HepG2 (cell line): Measurements from ENCODE around the gene HIBADH. TPM values are rescaled to one million over a fixed set of nuclear protein-coding genes. Genes with fewer than 3 reads are reported as not detected.

ENCODE experiments used
- ELF3 ChIP-seq: IDR thresholded peaks from 2 replicates; pipeline ENCODE4 v1.6.1; 2016; ENCODE audit warnings: missing genetic modification reagents, missing compliant biosample characterization
- IKZF1 ChIP-seq: fragments of 450-650 bp; IDR thresholded peaks from 2 replicates; pipeline ENCODE4 v1.7.1; 2016
- MLX ChIP-seq: IDR thresholded peaks from 2 replicates; pipeline ENCODE4 v1.6.1; 2016
- NONO ChIP-seq, 2 experiments: fragments of 450-650 bp in 1 of 2; sonication (generic) in 1 of 2; formaldehyde crosslinking in 1 of 2; IDR thresholded peaks in 1 of 2; conservative IDR thresholded peaks in 1 of 2; 2 replicates each; pipeline versions ENCODE4 v1.6.1 to v1.8.0; 2017 to 2022; ENCODE audit warnings: mild to moderate bottlenecking in 1 of 2, missing genetic modification reagents in 1 of 2, moderate library complexity in 1 of 2
- PHF20 ChIP-seq: sonication (generic); formaldehyde crosslinking; IDR thresholded peaks from 2 replicates; pipeline ENCODE4 v1.5.0; 2020; ENCODE audit warnings: mild to moderate bottlenecking, missing genetic modification reagents
- PHF5A ChIP-seq: IDR thresholded peaks from one replicate; pipeline ENCODE4 v1.6.1; 2018; ENCODE audit warnings: low read depth, missing genetic modification reagents; ENCODE audit not compliant: unreplicated experiment
- PLSCR1 ChIP-seq: sonication (generic); formaldehyde crosslinking; IDR thresholded peaks from 2 replicates; pipeline ENCODE4 v1.5.0; 2020; ENCODE audit warnings: missing genetic modification reagents, mild to moderate bottlenecking, borderline replicate concordance
- RARG ChIP-seq: sonication (generic); formaldehyde crosslinking; IDR thresholded peaks from 2 replicates; pipeline ENCODE4 v1.4.0; 2020; ENCODE audit warnings: low read depth, mild to moderate bottlenecking, missing genetic modification reagents
- SMARCE1 ChIP-seq: fragments of 450-650 bp; IDR thresholded peaks from 2 replicates; pipeline ENCODE4 v1.6.1; 2017; ENCODE audit warnings: borderline replicate concordance
- TFAP4 ChIP-seq: sonication (generic); IDR thresholded peaks from 2 replicates; pipeline ENCODE4 v1.6.1; 2016; ENCODE audit warnings: low read depth, borderline replicate concordance
- ZMYM2 ChIP-seq: sonication (generic); formaldehyde crosslinking; IDR thresholded peaks from 2 replicates; pipeline ENCODE4 v1.8.0; 2022; ENCODE audit warnings: mild to moderate bottlenecking, missing genetic modification reagents
- ZNF235 ChIP-seq: sonication (generic); formaldehyde crosslinking; IDR thresholded peaks from 2 replicates; pipeline ENCODE4 v1.8.1; 2023; ENCODE audit warnings: mild to moderate bottlenecking, missing genetic modification reagents, borderline replicate concordance
- ZNF331 ChIP-seq: sonication (generic); formaldehyde crosslinking; IDR thresholded peaks from 2 replicates; pipeline ENCODE4 v1.4.0; 2020; ENCODE audit warnings: missing genetic modification reagents
- ZNF34 ChIP-seq: sonication (generic); formaldehyde crosslinking; IDR thresholded peaks from 2 replicates; pipeline ENCODE4 v1.4.0; 2020; ENCODE audit warnings: mild to moderate bottlenecking, missing genetic modification reagents, borderline replicate concordance
- ZNF543 ChIP-seq: sonication (generic); formaldehyde crosslinking; IDR thresholded peaks from 2 replicates; pipeline ENCODE4 v1.4.0; 2020; ENCODE audit warnings: mild to moderate bottlenecking, missing genetic modification reagents
- ZNF564 ChIP-seq: sonication (generic); formaldehyde crosslinking; IDR thresholded peaks from 2 replicates; pipeline ENCODE4 v1.8.1; 2023; ENCODE audit warnings: mild to moderate bottlenecking, missing genetic modification reagents
- ZSCAN31 ChIP-seq: sonication (generic); formaldehyde crosslinking; IDR thresholded peaks from 2 replicates; pipeline ENCODE4 v1.5.0; 2020; ENCODE audit warnings: low read depth, mild to moderate bottlenecking, missing genetic modification reagents
- ZXDC ChIP-seq: sonication (generic); formaldehyde crosslinking; IDR thresholded peaks from 2 replicates; pipeline ENCODE4 v1.5.0; 2020; ENCODE audit warnings: mild to moderate bottlenecking, missing genetic modification reagents
- polyA plus RNA-seq, 8 experiments: library from polyadenylated mRNA; depleted of rRNA in 3 of 8; stranded (reverse) in 7 of 8; unstranded in 1 of 8; fragments of >200 nt; fragmentation: Illumina TruSeq in 4 of 8; extraction: Trizol in 4 of 8; gene quantifications; 2 replicates each; pipeline versions ENCODE4 v1.2.1 to v1.2.3, GENCODE V29; 2011 to 2016; ENCODE audit warnings: low read depth in 4 of 8, missing spikeins in 1 of 8, mixed read lengths in 1 of 8; ENCODE audit not compliant: insufficient read depth in 1 of 8
- total RNA-seq, 5 experiments: library from RNA; depleted of rRNA; stranded (reverse); fragments of >200 nt; fragmentation: Illumina TruSeq; extraction: Trizol; gene quantifications; 2 replicates each; pipeline ENCODE4 v1.2.3, GENCODE V29; 2016; ENCODE audit warnings: low read depth in 1 of 5
- TF ChIP-seq, protein P1 (sequence below): IDR thresholded peaks from 2 replicates; pipeline ENCODE4 v1.6.1; 2016; ENCODE audit warnings: low read depth, missing genetic modification reagents, missing compliant biosample characterization

The HIBADH gene
- total and polyA plus RNA-seq, 2 of the 13 experiments (the other 11 are each of a cell fraction or from before 2014, with no cell fraction given), result 49.9 to 59.5 TPM

GRCh38 chr7:27662490-27663205 is at the start of gene HIBADH (continued):
- no peak for TF ChIP-seq RARG (CRISPR knock-in tag)
- no peak for TF ChIP-seq ZNF331 (CRISPR knock-in tag)
- 0 out of 2 replicates have a peak, but pooled peaks have one; percentile 23 for TF ChIP-seq PHF20 (CRISPR knock-in tag)
- TF ChIP-seq ZNF543 (CRISPR knock-in tag), result no peak
- peak; percentile 57; the same call in 1 of the 2 replicates for TF ChIP-seq ZNF564
- TF ChIP-seq SMARCE1, result no peak
- peak; percentile 28; the same call in 1 of the 2 replicates for TF ChIP-seq ZNF235 (CRISPR knock-in tag)
- TF ChIP-seq ZMYM2 (CRISPR knock-in tag), result no peak; the same call in 1 of the 2 replicates
- TF ChIP-seq PHF5A, result no peak
- TF ChIP-seq MLX (CRISPR knock-in tag), result peak; percentile 59; the same call in 1 of the 2 replicates
- peak; percentile 48; the same call in 1 of the 2 replicates for TF ChIP-seq ZSCAN31
- TF ChIP-seq ZNF34 (CRISPR knock-in tag), result no peak
- TF ChIP-seq PLSCR1, result no peak
- peak; percentile 68; the same call in 1 of the 2 replicates for TF ChIP-seq TFAP4
- no peak for TF ChIP-seq IKZF1
- peak; percentile 59; the same call in 1 of the 2 replicates for TF ChIP-seq ELF3 (CRISPR knock-in tag)
- TF ChIP-seq ZXDC, result no peak
- no peak for TF ChIP-seq NONO (IDR thresholded peaks at IDR 0.05)
- TF ChIP-seq NONO (CRISPR knock-in tag; conservative IDR thresholded peaks at IDR 0.05), result peak; percentile 88
- TF ChIP-seq, protein P1, sequence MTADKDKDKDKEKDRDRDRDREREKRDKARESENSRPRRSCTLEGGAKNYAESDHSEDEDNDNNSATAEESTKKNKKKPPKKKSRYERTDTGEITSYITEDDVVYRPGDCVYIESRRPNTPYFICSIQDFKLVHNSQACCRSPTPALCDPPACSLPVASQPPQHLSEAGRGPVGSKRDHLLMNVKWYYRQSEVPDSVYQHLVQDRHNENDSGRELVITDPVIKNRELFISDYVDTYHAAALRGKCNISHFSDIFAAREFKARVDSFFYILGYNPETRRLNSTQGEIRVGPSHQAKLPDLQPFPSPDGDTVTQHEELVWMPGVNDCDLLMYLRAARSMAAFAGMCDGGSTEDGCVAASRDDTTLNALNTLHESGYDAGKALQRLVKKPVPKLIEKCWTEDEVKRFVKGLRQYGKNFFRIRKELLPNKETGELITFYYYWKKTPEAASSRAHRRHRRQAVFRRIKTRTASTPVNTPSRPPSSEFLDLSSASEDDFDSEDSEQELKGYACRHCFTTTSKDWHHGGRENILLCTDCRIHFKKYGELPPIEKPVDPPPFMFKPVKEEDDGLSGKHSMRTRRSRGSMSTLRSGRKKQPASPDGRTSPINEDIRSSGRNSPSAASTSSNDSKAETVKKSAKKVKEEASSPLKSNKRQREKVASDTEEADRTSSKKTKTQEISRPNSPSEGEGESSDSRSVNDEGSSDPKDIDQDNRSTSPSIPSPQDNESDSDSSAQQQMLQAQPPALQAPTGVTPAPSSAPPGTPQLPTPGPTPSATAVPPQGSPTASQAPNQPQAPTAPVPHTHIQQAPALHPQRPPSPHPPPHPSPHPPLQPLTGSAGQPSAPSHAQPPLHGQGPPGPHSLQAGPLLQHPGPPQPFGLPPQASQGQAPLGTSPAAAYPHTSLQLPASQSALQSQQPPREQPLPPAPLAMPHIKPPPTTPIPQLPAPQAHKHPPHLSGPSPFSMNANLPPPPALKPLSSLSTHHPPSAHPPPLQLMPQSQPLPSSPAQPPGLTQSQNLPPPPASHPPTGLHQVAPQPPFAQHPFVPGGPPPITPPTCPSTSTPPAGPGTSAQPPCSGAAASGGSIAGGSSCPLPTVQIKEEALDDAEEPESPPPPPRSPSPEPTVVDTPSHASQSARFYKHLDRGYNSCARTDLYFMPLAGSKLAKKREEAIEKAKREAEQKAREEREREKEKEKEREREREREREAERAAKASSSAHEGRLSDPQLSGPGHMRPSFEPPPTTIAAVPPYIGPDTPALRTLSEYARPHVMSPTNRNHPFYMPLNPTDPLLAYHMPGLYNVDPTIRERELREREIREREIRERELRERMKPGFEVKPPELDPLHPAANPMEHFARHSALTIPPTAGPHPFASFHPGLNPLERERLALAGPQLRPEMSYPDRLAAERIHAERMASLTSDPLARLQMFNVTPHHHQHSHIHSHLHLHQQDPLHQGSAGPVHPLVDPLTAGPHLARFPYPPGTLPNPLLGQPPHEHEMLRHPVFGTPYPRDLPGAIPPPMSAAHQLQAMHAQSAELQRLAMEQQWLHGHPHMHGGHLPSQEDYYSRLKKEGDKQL (CRISPR knock-in tag), result no peak
